ENCODE data around the gene SMOC2.

DNA sequence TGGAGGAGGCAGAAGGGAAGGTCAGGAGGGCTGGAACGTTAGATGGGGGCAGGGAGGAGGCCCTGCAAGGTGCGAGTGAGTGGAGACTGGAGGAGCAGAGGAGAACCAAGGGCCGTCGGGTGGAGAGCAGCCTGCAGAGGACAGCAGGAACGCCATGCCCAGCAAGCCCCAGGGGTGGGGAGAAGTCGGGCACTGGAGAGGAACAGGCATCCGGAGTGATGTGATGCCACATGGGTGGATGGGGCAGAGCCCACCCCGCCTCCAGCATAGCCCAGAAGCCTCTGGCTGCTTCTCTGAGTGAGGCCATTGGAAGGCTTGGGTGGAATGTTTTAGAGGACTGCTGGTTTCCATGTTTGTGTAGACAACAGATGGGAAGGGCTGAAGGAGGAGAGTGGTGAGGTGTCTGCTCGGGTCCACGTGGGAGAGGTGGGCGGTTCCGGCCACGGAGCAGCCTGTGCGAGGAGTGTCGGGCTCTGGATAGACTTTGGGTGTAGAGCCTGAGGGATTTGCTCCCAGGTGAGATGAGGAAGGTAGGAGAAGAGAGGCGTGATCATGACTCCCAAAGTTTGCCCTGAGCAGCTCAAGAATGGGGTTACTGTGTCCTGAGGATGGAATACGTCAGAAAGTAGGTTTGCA is 221.4 kb downstream of the SMOC2 start:
- TF ChIP-seq POLR2AphosphoS5 (IDR thresholded peaks at IDR 0.05; ENCODE audit: borderline replicate concordance, low read depth, low read length), result no peak
- no peak for TF ChIP-seq EZH2 (IDR thresholded peaks at IDR 0.05)
- no peak for TF ChIP-seq FOXP2 (optimal IDR thresholded peaks at IDR 0.05; ENCODE audit: control extremely low read depth, extremely low read length, insufficient read depth)
